B cell (primary cell): ENCODE measurements around the gene BICRAL. TPM values are rescaled to one million over a fixed set of nuclear protein-coding genes. Genes with fewer than 3 reads are reported as not detected.

Source experiments
- ATAC-seq: fragments of 200-7000 bp; cut with Tn5 transposase; one replicate; pipeline ENCODE4 v1.10.0; 2021; ENCODE audit warnings: low read depth, mild to moderate bottlenecking, moderate number of reproducible peaks, moderate library complexity
- CTCF ChIA-PET: fragments of 350-600 bp; sonication (Branson Sonifier 250); formaldehyde crosslinking; loops from one replicate; lab custom pipeline; 2021; ENCODE audit warnings: antibody characterized with exemption, inconsistent platforms; lab: Charles Lee
- POLR2A ChIA-PET: fragments of 350-600 bp; sonication (Branson Sonifier 250); formaldehyde crosslinking; loops from one replicate; lab custom pipeline; 2021; ENCODE audit warnings: antibody characterized with exemption; lab: Charles Lee
- DNase-seq: peaks from one replicate; pipeline ENCODE4 v3.0.0; 2013
- H2AFZ ChIP-seq: 2 replicates; pipeline ENCODE4 v1.6.1; 2012; ENCODE audit warnings: mild to moderate bottlenecking, low read depth, low read length; ENCODE audit not compliant: insufficient read depth, poor library complexity, severe bottlenecking
- H3K27ac ChIP-seq, 2 donors: 1 replicate in 1 of 2; 2 replicates in 1 of 2; pipeline ENCODE4 v1.5.1; 2012 to 2013; ENCODE audit warnings: low read length in 2 of 2, mild to moderate bottlenecking in 2 of 2, moderate library complexity in 1 of 2
- H3K27me3 ChIP-seq, 4 experiments: fragments of 200-600 bp in 1 of 4; sonication (generic) in 1 of 4; replicated peaks in 1 of 4; 1 replicate in 2 of 4; 2 replicates in 2 of 4; pipeline versions ENCODE4 v1.6.1 to v1.7.0; 2013 to 2016; ENCODE audit warnings: low read length in 3 of 4, mild to moderate bottlenecking in 2 of 4, mixed read lengths in 1 of 4, moderate library complexity in 1 of 4; ENCODE audit not compliant: insufficient read depth in 4 of 4, control insufficient read depth in 3 of 4; ENCODE audit errors: control extremely low read depth in 1 of 4
- H3K36me3 ChIP-seq, 2 experiments: replicated peaks in 1 of 2; 1 replicate in 1 of 2; 2 replicates in 1 of 2; pipeline versions ENCODE4 v1.6.1 to v1.7.1; 2013; ENCODE audit warnings: low read length in 1 of 2; ENCODE audit not compliant: insufficient read depth in 2 of 2, control insufficient read depth in 1 of 2; ENCODE audit errors: control extremely low read depth in 1 of 2, extremely low read depth in 1 of 2
- H3K4me1 ChIP-seq, 2 donors: fragments of 200-600 bp in 1 of 2; sonication (generic) in 1 of 2; 1 replicate in 1 of 2; 2 replicates in 1 of 2; pipeline versions ENCODE4 v1.5.1 to v1.6.1; 2013 to 2017; ENCODE audit warnings: low read length in 2 of 2; ENCODE audit not compliant: control insufficient read depth in 2 of 2, insufficient read depth in 2 of 2
- H3K4me2 ChIP-seq: replicated peaks from 2 replicates; pipeline ENCODE3; 2012; ENCODE audit warnings: mild to moderate bottlenecking, low read depth, low read length; ENCODE audit not compliant: poor library complexity, severe bottlenecking
- H3K4me3 ChIP-seq, 5 experiments: fragments of 200-600 bp in 1 of 5; sonication (generic) in 1 of 5; 1 replicate in 3 of 5; 2 replicates in 2 of 5; pipeline versions ENCODE4 v1.5.1 to v1.7.0; 2011 to 2016; ENCODE audit warnings: low read length in 4 of 5, mild to moderate bottlenecking in 4 of 5, low read depth in 2 of 5, control low read depth in 1 of 5, moderate library complexity in 1 of 5; ENCODE audit not compliant: insufficient read depth in 1 of 5; ENCODE audit errors: control extremely low read depth in 1 of 5, extremely low read depth in 1 of 5
- H3K79me2 ChIP-seq: fragments of 200-600 bp; sonication (generic); one replicate; pipeline ENCODE4 v1.6.0; 2016; ENCODE audit warnings: low read length; ENCODE audit not compliant: control insufficient read depth, insufficient read depth
- H3K9ac ChIP-seq: fragments of 200-600 bp; sonication (generic); 2 replicates; pipeline ENCODE4 v1.6.1; 2017; ENCODE audit warnings: mild to moderate bottlenecking, low read length, moderate library complexity
- H3K9me3 ChIP-seq, 3 donors: one replicate each; pipeline versions ENCODE4 v1.6.1 to v1.7.1; 2013; ENCODE audit warnings: low read length in 2 of 3; ENCODE audit not compliant: control insufficient read depth in 2 of 3, insufficient read depth in 1 of 3; ENCODE audit errors: control extremely low read depth in 1 of 3
- H4K20me1 ChIP-seq: 2 replicates; pipeline ENCODE4 v1.6.0; 2012; ENCODE audit warnings: mild to moderate bottlenecking, low read length; ENCODE audit not compliant: insufficient read depth, control insufficient read depth, poor library complexity, severe bottlenecking
- H3K27ac Mint-ChIP-seq: one replicate; pipeline ENCODE4 v1.8.0; 2021; ENCODE audit warnings: mixed read lengths
- H3K27me3 Mint-ChIP-seq: one replicate; pipeline ENCODE4 v1.8.0; 2021; ENCODE audit warnings: mixed read lengths
- H3K4me1 Mint-ChIP-seq: one replicate; pipeline ENCODE4 v1.8.0; 2021; ENCODE audit warnings: mixed read lengths
- H3K4me3 Mint-ChIP-seq: one replicate; pipeline ENCODE4 v1.8.0; 2021; ENCODE audit warnings: mixed read lengths
- H3K9me3 Mint-ChIP-seq: one replicate; pipeline ENCODE4 v1.8.0; 2022; ENCODE audit warnings: mixed read lengths; ENCODE audit not compliant: insufficient read depth
- CTCF ChIP-seq: fragments of 200-600 bp; IDR thresholded peaks from one replicate; pipeline ENCODE4 v1.8.0; 2022; ENCODE audit warnings: antibody characterized with exemption, mild to moderate bottlenecking
- EZH2 ChIP-seq: IDR thresholded peaks from 2 replicates; pipeline ENCODE4 v1.6.1; 2012; ENCODE audit warnings: borderline replicate concordance, low read depth, mild to moderate bottlenecking, moderate library complexity, low read length; ENCODE audit not compliant: insufficient read depth, poor library complexity, severe bottlenecking
- WGBS: methylation state at CpG from one replicate; pipeline ENCODE4 v1.1.5; 2013; ENCODE audit warnings: missing lambda C conversion rate; ENCODE audit not compliant: insufficient coverage; 5-methylcytosine and 5-hydroxymethylcytosine counted together
- intact Hi-C: fragments of 100-400 bp; cut with micrococcal nuclease; formaldehyde crosslinking; loops from one replicate; pipeline ENCODE4 v1.10.0; 2022
- polyA plus RNA-seq: library from polyadenylated mRNA; depleted of rRNA; stranded (reverse); fragments of >200 nt; gene quantifications from 2 replicates; pipeline ENCODE4 v1.2.3, GENCODE V29; 2012
- total RNA-seq, 2 donors: library from RNA; stranded (reverse); fragments of 120-200 nt in 1 of 2; gene quantifications; 1 replicate in 1 of 2; 2 replicates in 1 of 2; pipeline versions ENCODE4 v1.2.3 to v1.2.4, GENCODE V29; 2013 to 2022

The BICRAL gene
- total and polyA plus RNA-seq, 2 donors (not counting 1 experiment from before 2014, with no cell fraction given), result 17.5 to 34.1 TPM

GRCh38 chr6:42846505-42846904 is 64.7 kb downstream of the BICRAL start:
- Histone ChIP-seq H3K79me2 (peaks cover 28% of the 10 kb centered on the region), H3K9me3 (no peaks in the 10 kb centered on the region), H3K9ac (no peak overlapping the region), H3K4me2 (no peak overlapping the region), H4K20me1 (peaks cover 18% of the 10 kb centered on the region), H3K27ac (no peak overlapping the region), H3K4me1 (no peaks in the 10 kb centered on the region), H3K27me3 (no peaks in the 10 kb centered on the region), H3K4me3 (no peak overlapping the region), H2AFZ (no peak overlapping the region), H3K36me3 (peaks cover 0 to 21% of the 10 kb centered on the region in 2 experiments)
- DNase-seq (no peak), ATAC-seq (no peak)
- ChIA-PET CTCF (interaction anchor here (1.6 kb wide), 1 partner anchor 185 kb away, joined by 4 read pairs; no protein-coding TSS in a partner anchor), POLR2A (no interaction called here)
- Mint-ChIP-seq H3K4me3 (no peak overlapping the region), H3K9me3 (no peaks in the 10 kb centered on the region), H3K27ac (no peak overlapping the region), H3K4me1 (peaks cover 2% of the 10 kb centered on the region), H3K27me3 (no peaks in the 10 kb centered on the region)
- WGBS, result 100% methylated on average over 1 of the region's 2 CpGs
- intact Hi-C loops, result no loop called here
- no peak for TF ChIP-seq EZH2
- TF ChIP-seq CTCF, result no peak

GRCh38 chr6:42848700-42849099 is 66.8 kb downstream of the BICRAL start:
- no peaks in the 10 kb centered on the region for H3K27me3 ChIP-seq
- H3K9me3 Mint-ChIP-seq, result no peaks in the 10 kb centered on the region
- no peak overlapping the region for H3K9ac ChIP-seq
- DNase-seq (no peak), ATAC-seq (no peak)
- WGBS, result 91% methylated on average over 2 of the region's 4 CpGs
- H3K4me3 ChIP-seq, result no peak overlapping the region
- no peaks in the 10 kb centered on the region for H3K4me1 Mint-ChIP-seq
- H3K4me1 ChIP-seq, result no peaks in the 10 kb centered on the region
- H3K9me3 ChIP-seq, result no peaks in the 10 kb centered on the region
- TF ChIP-seq EZH2, result no peak
- no peak for TF ChIP-seq CTCF
- CTCF ChIA-PET, result no interaction called here
- H3K27ac ChIP-seq, result no peak overlapping the region
- no peak overlapping the region for H2AFZ ChIP-seq
- H3K79me2 ChIP-seq, result peaks cover 13% of the 10 kb centered on the region
- peaks cover 3 to 30% of the 10 kb centered on the region in 2 experiments for H3K36me3 ChIP-seq
- no peak overlapping the region for H3K27ac Mint-ChIP-seq
- no peaks in the 10 kb centered on the region for H3K27me3 Mint-ChIP-seq
- no peak overlapping the region for H3K4me3 Mint-ChIP-seq
- no peak overlapping the region for H3K4me2 ChIP-seq
- intact Hi-C loops, result no loop called here
- peaks cover 11% of the 10 kb centered on the region for H4K20me1 ChIP-seq
- POLR2A ChIA-PET, result interaction anchor here (1.2 kb wide), 1 partner anchor 45 kb away, joined by 3 read pairs; no protein-coding TSS in a partner anchor
